Measurements from ENCODE around the gene ADK.

GRCh38 chr10:74153123-74153522 is 2.1 kb downstream of the ADK start:
- TF ChIP-seq ZNF766 (CRISPR knock-in tag; IDR thresholded peaks at IDR 0.05; ENCODE audit: borderline replicate concordance): no peak
- TF ChIP-seq, protein P1, sequence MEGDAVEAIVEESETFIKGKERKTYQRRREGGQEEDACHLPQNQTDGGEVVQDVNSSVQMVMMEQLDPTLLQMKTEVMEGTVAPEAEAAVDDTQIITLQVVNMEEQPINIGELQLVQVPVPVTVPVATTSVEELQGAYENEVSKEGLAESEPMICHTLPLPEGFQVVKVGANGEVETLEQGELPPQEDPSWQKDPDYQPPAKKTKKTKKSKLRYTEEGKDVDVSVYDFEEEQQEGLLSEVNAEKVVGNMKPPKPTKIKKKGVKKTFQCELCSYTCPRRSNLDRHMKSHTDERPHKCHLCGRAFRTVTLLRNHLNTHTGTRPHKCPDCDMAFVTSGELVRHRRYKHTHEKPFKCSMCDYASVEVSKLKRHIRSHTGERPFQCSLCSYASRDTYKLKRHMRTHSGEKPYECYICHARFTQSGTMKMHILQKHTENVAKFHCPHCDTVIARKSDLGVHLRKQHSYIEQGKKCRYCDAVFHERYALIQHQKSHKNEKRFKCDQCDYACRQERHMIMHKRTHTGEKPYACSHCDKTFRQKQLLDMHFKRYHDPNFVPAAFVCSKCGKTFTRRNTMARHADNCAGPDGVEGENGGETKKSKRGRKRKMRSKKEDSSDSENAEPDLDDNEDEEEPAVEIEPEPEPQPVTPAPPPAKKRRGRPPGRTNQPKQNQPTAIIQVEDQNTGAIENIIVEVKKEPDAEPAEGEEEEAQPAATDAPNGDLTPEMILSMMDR (CRISPR knock-in tag; IDR thresholded peaks at IDR 0.05): no peak
- TF ChIP-seq CBX5 (CRISPR knock-in tag; IDR thresholded peaks at IDR 0.05; ENCODE audit: borderline replicate concordance): no peak
- no peak for TF ChIP-seq POLR2A (IDR thresholded peaks at IDR 0.05; ENCODE audit: insufficient read depth in 1 of 2, low read depth in 2 of 2, low read length in 2 of 2)
- no peak for TF ChIP-seq ZNF616 (CRISPR knock-in tag; IDR thresholded peaks at IDR 0.05; ENCODE audit: low read depth)
- TF ChIP-seq KLF16 (CRISPR knock-in tag; IDR thresholded peaks at IDR 0.05): no peak
- no peak for TF ChIP-seq ZNF274 (CRISPR knock-in tag; IDR thresholded peaks at IDR 0.05)
- no peak for TF ChIP-seq MAZ (IDR thresholded peaks at IDR 0.05; ENCODE audit: borderline replicate concordance, low read depth, low read length)
- no peak for TF ChIP-seq MAZ (CRISPR knock-in tag; IDR thresholded peaks at IDR 0.05; ENCODE audit: low read depth)
- no peak for TF ChIP-seq KDM2A (CRISPR knock-in tag; IDR thresholded peaks at IDR 0.05; ENCODE audit: borderline replicate concordance, low read depth)
- no peak for TF ChIP-seq ZNF232 (CRISPR knock-in tag; IDR thresholded peaks at IDR 0.05; ENCODE audit: borderline replicate concordance)
